NCI-H187 treated with DMSO at 0.1 percent for 48 hours (cell line): Measurements from ENCODE around the gene IFNL2.
"Not testable (repeated sequence)": the region's sequence is repeated elsewhere in the genome, so short reads cannot be mapped to it uniquely, and the experiment has no call there.

Experiments used
- DNase-seq: peaks from one replicate; lab custom pipeline; 2025; lab: John Stamatoyannopoulos, UW

Gene IFNL2

GRCh38 chr19:39268085-39268484, at the start of gene IFNL2:
Gene IFNL2, plus strand, starts transcription at chr19:39268396. Its CDS starts 173 bp downstream, at chr19:39268569.
- not testable (repeated sequence) for DNase-seq

- not testable (repeated sequence) for DNase-seq
These were observed 49.1 kb upstream of the IFNL2 start for GRCh38 chr19:39219108-39219507.

- no peak for DNase-seq
These were observed 44.4 kb upstream of the IFNL2 start for GRCh38 chr19:39223703-39224279.

GRCh38 chr19:39224910-39225309, 43.3 kb upstream of the IFNL2 start:
- no peak for DNase-seq

GRCh38 chr19:39230096-39230764, 38.0 kb upstream of the IFNL2 start:
- DNase-seq, result no peak

GRCh38 chr19:39232708-39233107, 35.5 kb upstream of the IFNL2 start:
- DNase-seq, result no peak

- no peak for DNase-seq
These were observed 31.7 kb upstream of the IFNL2 start for GRCh38 chr19:39236527-39236926.

- DNase-seq, result no peak
These were observed 30.7 kb upstream of the IFNL2 start for GRCh38 chr19:39237200-39238184.

GRCh38 chr19:39238209-39238608, 30.0 kb upstream of the IFNL2 start:
- no peak for DNase-seq

- DNase-seq, result no peak
These were observed 29.3 kb upstream of the IFNL2 start for GRCh38 chr19:39238944-39239343.

GRCh38 chr19:39240421-39240820, 27.8 kb upstream of the IFNL2 start:
- DNase-seq, result no peak

GRCh38 chr19:39243741-39244140, 24.5 kb upstream of the IFNL2 start:
- DNase-seq, result not testable (repeated sequence)

GRCh38 chr19:39244410-39245100, 23.6 kb upstream of the IFNL2 start, which contains the start of gene IFNL3:
Gene IFNL3, minus strand, starts transcription at chr19:39245006. Its CDS starts 39 bp downstream, at chr19:39244967.
- not testable (repeated sequence) for DNase-seq

- not testable (repeated sequence) for DNase-seq
These were observed 23.0 kb upstream of the IFNL2 start for GRCh38 chr19:39245166-39245565.

GRCh38 chr19:39246951-39247669, 21.1 kb upstream of the IFNL2 start:
- DNase-seq, result no peak

- no peak for DNase-seq
These were observed 20.2 kb upstream of the IFNL2 start for GRCh38 chr19:39247701-39248664.

- no peak for DNase-seq
These were observed 19.4 kb upstream of the IFNL2 start, which contains the start of gene IFNL4 for GRCh38 chr19:39248806-39249205. Gene IFNL4, minus strand, starts transcription at chr19:39248856.

- DNase-seq, result no peak
These were observed 17.1 kb upstream of the IFNL2 start for GRCh38 chr19:39251081-39251480.

GRCh38 chr19:39251846-39252245, 16.4 kb upstream of the IFNL2 start:
- no peak for DNase-seq

- DNase-seq, result no peak
These were observed 15.7 kb upstream of the IFNL2 start for GRCh38 chr19:39252458-39252857.
